Measurements from ENCODE around the gene ATAT1. TPM values are rescaled to one million over a fixed set of nuclear protein-coding genes. Genes with fewer than 3 reads are reported as not detected.
A peak's percentile ranks its signal among the peaks of the same experiment; 100 is the strongest.

ATAT1 gene
- total and polyA plus RNA-seq, 2 of the 13 experiments (the other 11 are each of a cell fraction or from before 2014, with no cell fraction given): 9.2 to 23.6 TPM

DNA sequence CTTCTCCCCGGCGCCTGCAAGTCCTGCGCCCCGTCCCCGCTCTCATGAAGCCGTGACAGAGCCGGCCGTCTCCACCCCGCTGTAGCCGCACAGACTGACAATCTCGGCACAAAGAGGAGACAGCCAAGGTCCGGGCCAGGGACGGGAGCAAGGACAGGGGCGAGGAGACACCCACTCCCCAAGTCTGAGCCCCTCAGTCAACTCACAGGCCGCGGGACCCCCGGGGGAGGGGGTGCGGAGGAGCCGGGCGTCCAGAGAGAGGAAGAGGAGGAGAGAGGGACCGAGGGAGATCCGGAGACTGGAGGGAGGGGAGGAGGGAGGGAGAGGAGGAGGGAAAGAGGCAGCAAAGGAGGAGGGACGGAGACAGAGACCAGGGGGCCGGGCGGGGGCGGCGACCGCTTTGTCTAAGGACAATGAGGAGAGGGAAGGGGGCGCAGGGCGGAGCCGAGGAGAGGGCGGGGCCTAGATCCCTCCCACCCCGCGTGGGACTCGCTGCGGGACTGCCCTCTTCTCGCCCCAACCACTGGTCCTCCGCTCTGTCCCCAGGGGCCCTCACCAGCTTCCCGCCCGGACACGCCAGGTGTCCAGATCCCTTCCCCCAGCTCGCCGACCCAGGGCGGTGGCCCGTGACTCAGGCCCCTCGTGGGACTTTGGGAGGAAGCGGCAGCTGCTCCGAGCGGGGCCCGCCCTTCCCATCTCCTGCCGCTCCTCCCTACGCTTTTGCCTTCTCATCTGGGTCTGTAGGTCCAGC, 60.4 kb downstream of the ATAT1 start (continued):
- TF ChIP-seq ZNF263 (CRISPR knock-in tag; IDR thresholded peaks at IDR 0.05): peak; percentile 99
- peak; percentile 17; the same call in 1 of the 2 replicates for TF ChIP-seq HOXA3 (CRISPR knock-in tag; IDR thresholded peaks at IDR 0.05)
- TF ChIP-seq ZBTB42 (CRISPR knock-in tag; IDR thresholded peaks at IDR 0.05): 0 out of 2 replicates have a peak, but pooled peaks have one; percentile 27
- TF ChIP-seq BHLHE40 (IDR thresholded peaks at IDR 0.05; ENCODE audit: low read length): 0 out of 2 replicates have a peak, but pooled peaks have one; percentile 16
- no peak for TF ChIP-seq NRL (CRISPR knock-in tag; IDR thresholded peaks at IDR 0.05; ENCODE audit: borderline replicate concordance)
- TF ChIP-seq ZBTB7B (CRISPR knock-in tag; IDR thresholded peaks at IDR 0.05): peak; percentile 43; the same call in 1 of the 2 replicates
- peak; percentile 82; the same call in 1 of the 2 replicates for TF ChIP-seq NFE2L1 (CRISPR knock-in tag; IDR thresholded peaks at IDR 0.05; ENCODE audit: borderline replicate concordance)
- no peak for TF ChIP-seq RFXANK (CRISPR knock-in tag; IDR thresholded peaks at IDR 0.05)
- TF ChIP-seq ZNF775 (CRISPR knock-in tag; IDR thresholded peaks at IDR 0.05; ENCODE audit: borderline replicate concordance): no peak
- TF ChIP-seq, protein P1, sequence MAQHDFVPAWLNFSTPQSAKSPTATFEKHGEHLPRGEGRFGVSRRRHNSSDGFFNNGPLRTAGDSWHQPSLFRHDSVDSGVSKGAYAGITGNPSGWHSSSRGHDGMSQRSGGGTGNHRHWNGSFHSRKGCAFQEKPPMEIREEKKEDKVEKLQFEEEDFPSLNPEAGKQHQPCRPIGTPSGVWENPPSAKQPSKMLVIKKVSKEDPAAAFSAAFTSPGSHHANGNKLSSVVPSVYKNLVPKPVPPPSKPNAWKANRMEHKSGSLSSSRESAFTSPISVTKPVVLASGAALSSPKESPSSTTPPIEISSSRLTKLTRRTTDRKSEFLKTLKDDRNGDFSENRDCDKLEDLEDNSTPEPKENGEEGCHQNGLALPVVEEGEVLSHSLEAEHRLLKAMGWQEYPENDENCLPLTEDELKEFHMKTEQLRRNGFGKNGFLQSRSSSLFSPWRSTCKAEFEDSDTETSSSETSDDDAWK (CRISPR knock-in tag; IDR thresholded peaks at IDR 0.05): no peak
- TF ChIP-seq NFE2 (CRISPR knock-in tag; IDR thresholded peaks at IDR 0.05): no peak
- TF ChIP-seq ZNF83 (CRISPR knock-in tag; IDR thresholded peaks at IDR 0.05; ENCODE audit: borderline replicate concordance): no peak
- TF ChIP-seq ZNF235 (CRISPR knock-in tag; IDR thresholded peaks at IDR 0.05; ENCODE audit: borderline replicate concordance): peak; percentile 31; the same call in 1 of the 2 replicates
- TF ChIP-seq CREB1 (IDR thresholded peaks at IDR 0.05): no peak
- TF ChIP-seq CREB1 (CRISPR knock-in tag; IDR thresholded peaks at IDR 0.05): no peak
- TF ChIP-seq PHF21A (CRISPR knock-in tag; IDR thresholded peaks at IDR 0.05): no peak; the same call in 1 of the 2 replicates
- TF ChIP-seq HNF4A (CRISPR knock-in tag; IDR thresholded peaks at IDR 0.05): no peak
- TF ChIP-seq ZXDC (CRISPR knock-in tag; IDR thresholded peaks at IDR 0.05): no peak
- TF ChIP-seq, protein P2, sequence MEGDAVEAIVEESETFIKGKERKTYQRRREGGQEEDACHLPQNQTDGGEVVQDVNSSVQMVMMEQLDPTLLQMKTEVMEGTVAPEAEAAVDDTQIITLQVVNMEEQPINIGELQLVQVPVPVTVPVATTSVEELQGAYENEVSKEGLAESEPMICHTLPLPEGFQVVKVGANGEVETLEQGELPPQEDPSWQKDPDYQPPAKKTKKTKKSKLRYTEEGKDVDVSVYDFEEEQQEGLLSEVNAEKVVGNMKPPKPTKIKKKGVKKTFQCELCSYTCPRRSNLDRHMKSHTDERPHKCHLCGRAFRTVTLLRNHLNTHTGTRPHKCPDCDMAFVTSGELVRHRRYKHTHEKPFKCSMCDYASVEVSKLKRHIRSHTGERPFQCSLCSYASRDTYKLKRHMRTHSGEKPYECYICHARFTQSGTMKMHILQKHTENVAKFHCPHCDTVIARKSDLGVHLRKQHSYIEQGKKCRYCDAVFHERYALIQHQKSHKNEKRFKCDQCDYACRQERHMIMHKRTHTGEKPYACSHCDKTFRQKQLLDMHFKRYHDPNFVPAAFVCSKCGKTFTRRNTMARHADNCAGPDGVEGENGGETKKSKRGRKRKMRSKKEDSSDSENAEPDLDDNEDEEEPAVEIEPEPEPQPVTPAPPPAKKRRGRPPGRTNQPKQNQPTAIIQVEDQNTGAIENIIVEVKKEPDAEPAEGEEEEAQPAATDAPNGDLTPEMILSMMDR (CRISPR knock-in tag; IDR thresholded peaks at IDR 0.05): peak; percentile 6; the same call in 1 of the 2 replicates
- TF ChIP-seq MYC (CRISPR knock-in tag; IDR thresholded peaks at IDR 0.05; ENCODE audit: borderline replicate concordance): peak; percentile 69; the same call in 1 of the 2 replicates
- TF ChIP-seq MXD4 (CRISPR knock-in tag; IDR thresholded peaks at IDR 0.05): peak; percentile 45
- TF ChIP-seq GABPB1 (CRISPR knock-in tag; IDR thresholded peaks at IDR 0.05): peak; percentile 57; the same call in 1 of the 2 replicates
- peak; percentile 62 for TF ChIP-seq U2AF1 (optimal IDR thresholded peaks at IDR 0.05; ENCODE audit: low read depth, low read length)
- no peak for TF ChIP-seq FOXK1 (CRISPR knock-in tag; IDR thresholded peaks at IDR 0.05; ENCODE audit: borderline replicate concordance, low read depth)
- peak; percentile 10; the same call in 1 of the 2 replicates for TF ChIP-seq PPARG (CRISPR knock-in tag; conservative IDR thresholded peaks at IDR 0.05)
